Measurements from ENCODE around the gene KYNU. TPM values are rescaled to one million over a fixed set of nuclear protein-coding genes. Genes with fewer than 3 reads are reported as not detected.
"Not testable (repeated sequence)": the region's sequence is repeated elsewhere in the genome, so short reads cannot be mapped to it uniquely, and the experiment has no call there.

The KYNU gene
- total RNA-seq, 1 experiment from 2014 or later, result 0.75 TPM

- no peak overlapping the region for H3K27ac ChIP-seq (ENCODE audit: low read length)
Observed at GRCh38 chr2:143029141-143029540, 151.7 kb downstream of the KYNU start.

GRCh38 chr2:143030127-143030526 is 152.7 kb downstream of the KYNU start:
- Histone ChIP-seq H4K20me1 (ENCODE audit: insufficient read depth, low read depth, low read length) (no peaks in the 10 kb centered on the region), H3K4me1 (ENCODE audit: low read length) (no peaks in the 10 kb centered on the region), H3K4me3 (ENCODE audit: low read length) (no peak overlapping the region), H3K27me3 (ENCODE audit: low read length) (no peaks in the 10 kb centered on the region), H2AFZ (ENCODE audit: low read length) (no peak overlapping the region), H3K27ac (ENCODE audit: low read length) (no peak overlapping the region), H3K79me2 (ENCODE audit: low read length) (no peaks in the 10 kb centered on the region), H3K4me2 (ENCODE audit: low read depth, low read length, poor library complexity, severe bottlenecking) (no peak overlapping the region), H3K9me2 (replicated peaks; ENCODE audit: insufficient read depth, low read length) (no peaks in the 10 kb centered on the region), H3K9me3 (ENCODE audit: low read length) (no peaks in the 10 kb centered on the region), H3K9ac (ENCODE audit: low read length) (no peak overlapping the region), H3K36me3 (ENCODE audit: insufficient read depth, low read length) (no peaks in the 10 kb centered on the region)
- DNase-seq, result no peak

More at GRCh38 chr2:143029141-143029540, 151.7 kb downstream of the KYNU start:
- H3K79me2 ChIP-seq (ENCODE audit: low read length), result no peaks in the 10 kb centered on the region
- no peak overlapping the region for H3K9ac ChIP-seq (ENCODE audit: low read length)
- no peak for DNase-seq
- no peak overlapping the region for H3K4me3 ChIP-seq (ENCODE audit: low read length)
- H3K9me3 ChIP-seq (ENCODE audit: low read length), result no peaks in the 10 kb centered on the region
- H3K27me3 ChIP-seq (ENCODE audit: low read length), result no peaks in the 10 kb centered on the region
- H3K4me2 ChIP-seq (ENCODE audit: low read depth, low read length, poor library complexity, severe bottlenecking), result no peak overlapping the region
- no peaks in the 10 kb centered on the region for H3K4me1 ChIP-seq (ENCODE audit: low read length)
- no peaks in the 10 kb centered on the region for H3K36me3 ChIP-seq (ENCODE audit: insufficient read depth, low read length)
- no peaks in the 10 kb centered on the region for H3K9me2 ChIP-seq (replicated peaks; ENCODE audit: insufficient read depth, low read length)
- no peak overlapping the region for H2AFZ ChIP-seq (ENCODE audit: low read length)
- no peaks in the 10 kb centered on the region for H4K20me1 ChIP-seq (ENCODE audit: insufficient read depth, low read depth, low read length)

- H3K4me2 ChIP-seq (ENCODE audit: low read depth, low read length, poor library complexity, severe bottlenecking), result no peak overlapping the region
- H3K36me3 ChIP-seq (ENCODE audit: insufficient read depth, low read length), result no peaks in the 10 kb centered on the region
- no peak overlapping the region for H3K9ac ChIP-seq (ENCODE audit: low read length)
- no peaks in the 10 kb centered on the region for H3K27me3 ChIP-seq (ENCODE audit: low read length)
- H3K27ac ChIP-seq (ENCODE audit: low read length), result no peak overlapping the region
- H3K4me3 ChIP-seq (ENCODE audit: low read length), result no peak overlapping the region
- H3K9me2 ChIP-seq (replicated peaks; ENCODE audit: insufficient read depth, low read length), result no peaks in the 10 kb centered on the region
- DNase-seq, result peak; percentile 93
- no peaks in the 10 kb centered on the region for H3K9me3 ChIP-seq (ENCODE audit: low read length)
- no peak overlapping the region for H2AFZ ChIP-seq (ENCODE audit: low read length)
- no peaks in the 10 kb centered on the region for H4K20me1 ChIP-seq (ENCODE audit: insufficient read depth, low read depth, low read length)
- H3K79me2 ChIP-seq (ENCODE audit: low read length), result no peaks in the 10 kb centered on the region
- H3K4me1 ChIP-seq (ENCODE audit: low read length), result no peaks in the 10 kb centered on the region
Observed at GRCh38 chr2:143034292-143035074, 157.0 kb downstream of the KYNU start.

GRCh38 chr2:143051465-143051864 is 174.0 kb downstream of the KYNU start:
- H3K4me3 ChIP-seq (ENCODE audit: low read length), result no peak overlapping the region
- H2AFZ ChIP-seq (ENCODE audit: low read length), result no peak overlapping the region
- no peak overlapping the region for H3K9ac ChIP-seq (ENCODE audit: low read length)
- H3K9me3 ChIP-seq (ENCODE audit: low read length), result no peaks in the 10 kb centered on the region
- H3K9me2 ChIP-seq (replicated peaks; ENCODE audit: insufficient read depth, low read length), result no peaks in the 10 kb centered on the region
- H3K27me3 ChIP-seq (ENCODE audit: low read length), result no peaks in the 10 kb centered on the region
- no peak overlapping the region for H3K27ac ChIP-seq (ENCODE audit: low read length)
- H3K4me1 ChIP-seq (ENCODE audit: low read length), result no peaks in the 10 kb centered on the region
- no peak for DNase-seq
- no peaks in the 10 kb centered on the region for H3K79me2 ChIP-seq (ENCODE audit: low read length)
- no peak overlapping the region for H3K4me2 ChIP-seq (ENCODE audit: low read depth, low read length, poor library complexity, severe bottlenecking)
- no peaks in the 10 kb centered on the region for H4K20me1 ChIP-seq (ENCODE audit: insufficient read depth, low read depth, low read length)
- no peaks in the 10 kb centered on the region for H3K36me3 ChIP-seq (ENCODE audit: insufficient read depth, low read length)

- not testable (repeated sequence) for H3K4me2 ChIP-seq (ENCODE audit: low read depth, low read length, poor library complexity, severe bottlenecking); H3K27ac ChIP-seq (ENCODE audit: low read length); H3K4me3 ChIP-seq (ENCODE audit: low read length); H3K27me3 ChIP-seq (ENCODE audit: low read length); H3K79me2 ChIP-seq (ENCODE audit: low read length); H3K4me1 ChIP-seq (ENCODE audit: low read length); H2AFZ ChIP-seq (ENCODE audit: low read length); H3K36me3 ChIP-seq (ENCODE audit: insufficient read depth, low read length); H3K9ac ChIP-seq (ENCODE audit: low read length); H3K9me3 ChIP-seq (ENCODE audit: low read length); H4K20me1 ChIP-seq (ENCODE audit: insufficient read depth, low read depth, low read length); H3K9me2 ChIP-seq (replicated peaks; ENCODE audit: insufficient read depth, low read length)
- peak; percentile 10 for DNase-seq
Observed at GRCh38 chr2:143053437-143053836, 176.0 kb downstream of the KYNU start.

GRCh38 chr2:143056550-143056949 is 179.1 kb downstream of the KYNU start:
- Histone ChIP-seq H3K36me3 (ENCODE audit: insufficient read depth, low read length) (no peaks in the 10 kb centered on the region), H3K9me2 (replicated peaks; ENCODE audit: insufficient read depth, low read length) (no peaks in the 10 kb centered on the region), H3K27me3 (ENCODE audit: low read length) (no peaks in the 10 kb centered on the region), H3K4me2 (ENCODE audit: low read depth, low read length, poor library complexity, severe bottlenecking) (no peak overlapping the region), H2AFZ (ENCODE audit: low read length) (no peak overlapping the region), H3K4me1 (ENCODE audit: low read length) (no peaks in the 10 kb centered on the region), H4K20me1 (ENCODE audit: insufficient read depth, low read depth, low read length) (no peaks in the 10 kb centered on the region), H3K4me3 (ENCODE audit: low read length) (no peak overlapping the region), H3K27ac (ENCODE audit: low read length) (no peak overlapping the region), H3K9ac (ENCODE audit: low read length) (no peak overlapping the region), H3K9me3 (ENCODE audit: low read length) (no peaks in the 10 kb centered on the region), H3K79me2 (ENCODE audit: low read length) (no peaks in the 10 kb centered on the region)
- DNase-seq, result no peak

GRCh38 chr2:143058851-143059250 is 181.4 kb downstream of the KYNU start:
- no peak overlapping the region for H3K27ac ChIP-seq (ENCODE audit: low read length)
- H3K4me2 ChIP-seq (ENCODE audit: low read depth, low read length, poor library complexity, severe bottlenecking), result no peak overlapping the region
- no peaks in the 10 kb centered on the region for H3K9me3 ChIP-seq (ENCODE audit: low read length)
- no peaks in the 10 kb centered on the region for H4K20me1 ChIP-seq (ENCODE audit: insufficient read depth, low read depth, low read length)
- H3K4me1 ChIP-seq (ENCODE audit: low read length), result no peaks in the 10 kb centered on the region
- no peaks in the 10 kb centered on the region for H3K27me3 ChIP-seq (ENCODE audit: low read length)
- no peak overlapping the region for H3K4me3 ChIP-seq (ENCODE audit: low read length)
- no peaks in the 10 kb centered on the region for H3K79me2 ChIP-seq (ENCODE audit: low read length)
- H3K36me3 ChIP-seq (ENCODE audit: insufficient read depth, low read length), result no peaks in the 10 kb centered on the region
- H3K9me2 ChIP-seq (replicated peaks; ENCODE audit: insufficient read depth, low read length), result peaks cover 3% of the 10 kb centered on the region; the same call in 1 of the 2 replicates
- H2AFZ ChIP-seq (ENCODE audit: low read length), result no peak overlapping the region
- no peak overlapping the region for H3K9ac ChIP-seq (ENCODE audit: low read length)
- DNase-seq, result no peak

GRCh38 chr2:143063612-143064200 is 186.2 kb downstream of the KYNU start:
- H3K4me2 ChIP-seq (ENCODE audit: low read depth, low read length, poor library complexity, severe bottlenecking), result no peak overlapping the region
- peaks cover 8% of the 10 kb centered on the region for H3K4me1 ChIP-seq (ENCODE audit: low read length)
- H3K9me2 ChIP-seq (replicated peaks; ENCODE audit: insufficient read depth, low read length), result peaks cover 5% of the 10 kb centered on the region; the same call in 1 of the 2 replicates
- no peak for DNase-seq
- no peak overlapping the region for H2AFZ ChIP-seq (ENCODE audit: low read length)
- H3K79me2 ChIP-seq (ENCODE audit: low read length), result no peaks in the 10 kb centered on the region
- H4K20me1 ChIP-seq (ENCODE audit: insufficient read depth, low read depth, low read length), result no peaks in the 10 kb centered on the region
- H3K36me3 ChIP-seq (ENCODE audit: insufficient read depth, low read length), result no peaks in the 10 kb centered on the region
- no peak overlapping the region for H3K27ac ChIP-seq (ENCODE audit: low read length)
- no peak overlapping the region for H3K9ac ChIP-seq (ENCODE audit: low read length)
- peaks cover 4% of the 10 kb centered on the region; the same call in 1 of the 2 replicates for H3K9me3 ChIP-seq (ENCODE audit: low read length)
- H3K27me3 ChIP-seq (ENCODE audit: low read length), result no peaks in the 10 kb centered on the region
- H3K4me3 ChIP-seq (ENCODE audit: low read length), result no peak overlapping the region
